HG03064 (cell line): Measurements from ENCODE around the gene RNF10.
A peak's percentile ranks its signal among the peaks of the same experiment; 100 is the strongest.
"Not testable (repeated sequence)": the region's sequence is repeated elsewhere in the genome, so short reads cannot be mapped to it uniquely, and the experiment has no call there.

ENCODE experiments used
- ATAC-seq: cut with Tn5 transposase; IDR thresholded peaks from one replicate; pipeline ENCODE4 v1.9.1; 2021; ENCODE audit warnings: low read depth; ENCODE audit not compliant: unreplicated experiment

RNF10 gene

GRCh38 chr12:120534203-120534702 lies at the start of gene RNF10:
Gene RNF10, plus strand, starts transcription at chr12:120534356. Its CDS starts 456 bp downstream, at chr12:120534812.
- peak; percentile 55 for ATAC-seq

- no peak for ATAC-seq
Observed at GRCh38 chr12:120485961-120486881, 47.9 kb upstream of the RNF10 start.

- not testable (repeated sequence) for ATAC-seq
Observed at GRCh38 chr12:120487552-120487951, 46.6 kb upstream of the RNF10 start.

DNA sequence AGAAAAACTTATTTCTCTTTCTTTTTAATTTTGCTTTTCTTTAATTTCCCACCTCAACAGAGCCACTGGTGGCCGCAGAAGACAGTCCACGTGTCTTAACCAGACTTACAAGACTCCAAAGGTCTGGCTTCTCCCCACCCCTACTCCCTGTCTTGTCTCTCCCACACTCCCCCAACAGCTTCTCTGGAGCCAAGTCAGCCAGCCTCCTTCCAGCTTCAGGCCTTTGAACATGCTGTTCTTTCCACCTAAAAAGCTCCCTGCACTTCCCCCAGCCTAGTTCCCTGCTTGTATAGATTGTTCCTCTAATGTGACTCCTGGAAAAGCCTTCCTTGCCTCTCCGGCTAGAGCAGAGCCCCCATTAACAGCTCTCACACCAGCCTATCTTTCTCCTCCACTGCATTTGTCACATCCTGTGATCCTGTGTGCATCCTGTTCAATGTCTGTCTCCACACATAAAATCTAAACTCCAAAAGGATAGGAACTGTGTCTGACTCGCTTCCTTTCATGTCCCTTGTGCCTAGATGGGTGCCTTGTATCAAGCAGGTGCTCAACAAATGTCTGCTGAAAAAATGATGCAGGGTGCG lies 46.0 kb upstream of the RNF10 start:
- ATAC-seq = no peak

GRCh38 chr12:120489018-120489417 lies 45.1 kb upstream of the RNF10 start:
- ATAC-seq = no peak

DNA sequence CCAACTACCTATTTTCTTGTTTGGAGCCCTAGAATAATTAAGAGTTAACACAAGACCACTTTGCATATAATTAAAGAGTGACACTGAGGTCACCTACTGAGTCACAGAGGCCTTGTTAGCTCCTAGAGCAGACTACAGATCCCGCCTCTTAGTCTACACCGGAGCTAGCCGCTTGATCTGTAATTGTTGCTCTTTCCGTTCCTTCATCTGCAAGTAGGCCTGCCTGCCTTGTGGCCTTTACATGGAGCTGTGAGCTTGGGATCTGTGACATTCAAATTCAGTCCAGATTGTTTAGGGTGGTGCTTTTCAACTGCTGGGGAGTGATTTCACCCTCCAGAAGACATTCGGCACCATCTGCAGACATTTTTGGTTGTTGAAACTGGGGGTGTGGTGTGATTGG lies 43.8 kb upstream of the RNF10 start:
- ATAC-seq = no peak

DNA sequence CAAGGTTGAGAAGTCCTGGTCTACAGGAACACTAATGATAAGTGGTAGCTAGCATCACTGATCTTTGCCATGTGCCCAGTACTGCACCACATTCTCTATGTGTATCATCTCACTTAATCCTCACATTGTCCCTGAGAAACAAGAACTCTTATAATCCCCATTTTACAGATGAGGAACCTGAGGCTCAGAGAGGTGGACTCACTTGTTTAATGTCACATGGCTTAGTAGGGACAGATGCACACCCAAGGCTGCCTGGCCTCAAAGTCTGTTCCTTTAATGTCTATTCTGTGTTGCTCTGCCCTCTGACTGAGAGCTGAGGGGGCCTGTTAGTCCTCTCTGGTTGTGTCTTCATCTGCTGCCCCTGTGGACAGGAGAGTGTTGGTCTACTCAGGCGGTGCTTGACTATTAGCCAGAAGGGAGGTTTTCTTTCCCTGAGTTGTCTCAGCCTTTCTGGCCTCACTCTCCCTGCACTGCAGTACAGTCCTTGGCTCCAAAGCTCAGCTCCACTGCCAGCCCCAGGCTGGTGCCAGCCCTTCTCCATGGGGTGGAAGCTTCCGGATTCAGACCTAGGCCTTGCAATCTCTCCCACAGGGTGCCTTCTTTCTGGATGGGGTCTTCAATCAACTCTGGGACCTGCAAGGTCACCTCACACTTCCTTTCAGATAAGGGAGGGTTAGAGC lies 43.2 kb upstream of the RNF10 start:
- no peak for ATAC-seq

DNA sequence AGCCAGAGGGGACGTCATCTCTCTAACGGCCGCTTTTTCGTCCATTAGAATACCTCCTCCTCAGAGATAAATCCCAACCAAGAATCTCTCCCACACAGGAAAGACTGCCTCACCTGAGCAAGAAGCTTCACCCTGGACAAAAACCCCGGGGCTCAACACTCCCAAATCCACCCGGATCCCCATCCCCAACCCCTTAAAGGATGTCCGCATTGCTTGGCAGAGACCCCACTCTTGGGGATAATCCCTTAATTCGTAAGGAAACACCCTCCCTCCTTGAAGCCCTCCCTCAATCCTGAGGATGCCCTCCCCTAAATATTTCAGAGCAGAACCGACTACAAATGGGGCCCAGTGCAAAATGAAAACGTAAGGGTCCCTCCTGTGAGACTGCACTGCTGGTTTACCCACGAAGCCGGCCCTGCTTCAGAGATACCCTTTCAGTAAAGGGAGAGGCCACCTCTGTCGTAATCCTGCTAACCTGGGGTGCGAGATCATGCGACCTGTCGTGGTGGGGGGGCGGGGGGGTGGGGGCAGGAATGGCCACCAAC lies 38.9 kb upstream of the RNF10 start:
- ATAC-seq = no peak

GRCh38 chr12:120495731-120496412 lies 38.3 kb upstream of the RNF10 start, which contains the start of gene DYNLL1:
Gene DYNLL1, plus strand, starts transcription at chr12:120496113. Its CDS starts 309 bp downstream, at chr12:120496422.
- ATAC-seq = peak; percentile 84

GRCh38 chr12:120496413-120497340 lies 37.5 kb upstream of the RNF10 start:
- ATAC-seq = peak; percentile 14

- no peak for ATAC-seq
Observed at GRCh38 chr12:120497524-120498150, 36.5 kb upstream of the RNF10 start.

- no peak for ATAC-seq
Observed at GRCh38 chr12:120498870-120499515, 35.2 kb upstream of the RNF10 start.

GRCh38 chr12:120500581-120500980 lies 33.6 kb upstream of the RNF10 start:
- ATAC-seq = no peak

DNA sequence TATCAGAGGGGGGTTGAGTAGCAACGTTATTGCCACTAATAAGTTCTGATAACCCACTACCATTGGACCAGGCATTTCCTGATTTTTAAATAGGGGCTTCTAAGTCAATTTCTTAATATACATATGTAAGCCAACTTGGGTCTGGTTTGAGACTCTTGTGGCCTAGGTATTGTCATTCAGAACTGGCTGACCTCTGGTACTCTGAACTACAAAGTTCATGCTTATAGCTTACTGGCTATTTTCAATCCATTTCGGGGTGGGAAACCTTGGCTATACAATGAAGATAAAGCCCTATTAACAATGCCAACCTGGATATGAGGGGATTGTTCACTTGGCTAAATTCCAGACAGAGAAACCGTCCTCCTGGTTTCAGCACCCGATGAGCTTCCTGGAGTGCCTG lies 29.6 kb upstream of the RNF10 start:
- ATAC-seq = no peak

- ATAC-seq = no peak
Observed at GRCh38 chr12:120508537-120508936, 25.6 kb upstream of the RNF10 start.

GRCh38 chr12:120514002-120514401 lies 20.2 kb upstream of the RNF10 start:
- no peak for ATAC-seq

GRCh38 chr12:120515496-120515895 lies 18.7 kb upstream of the RNF10 start:
- ATAC-seq = no peak

DNA sequence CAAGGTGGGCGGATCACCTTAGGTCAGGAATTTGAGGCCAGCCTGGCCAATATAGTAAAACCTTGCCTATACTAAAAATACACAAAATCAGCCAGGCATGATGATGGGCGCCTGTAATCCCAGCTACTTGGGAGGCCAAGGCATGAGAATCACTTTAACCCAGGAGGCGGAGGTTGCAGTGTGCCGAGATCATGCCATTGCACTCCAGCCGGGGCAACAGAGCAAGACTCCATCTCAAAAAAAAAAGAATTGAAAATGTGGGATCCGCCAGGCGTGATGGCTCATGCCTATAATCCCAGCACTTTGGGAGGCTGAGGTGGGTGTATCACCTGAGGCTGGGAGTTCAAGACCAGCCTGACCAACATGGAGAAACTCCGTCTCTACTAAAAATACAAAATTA lies 14.8 kb upstream of the RNF10 start:
- not testable (repeated sequence) for ATAC-seq
